ENCODE data around the gene NUBP2.

The NUBP2 gene

DNA sequence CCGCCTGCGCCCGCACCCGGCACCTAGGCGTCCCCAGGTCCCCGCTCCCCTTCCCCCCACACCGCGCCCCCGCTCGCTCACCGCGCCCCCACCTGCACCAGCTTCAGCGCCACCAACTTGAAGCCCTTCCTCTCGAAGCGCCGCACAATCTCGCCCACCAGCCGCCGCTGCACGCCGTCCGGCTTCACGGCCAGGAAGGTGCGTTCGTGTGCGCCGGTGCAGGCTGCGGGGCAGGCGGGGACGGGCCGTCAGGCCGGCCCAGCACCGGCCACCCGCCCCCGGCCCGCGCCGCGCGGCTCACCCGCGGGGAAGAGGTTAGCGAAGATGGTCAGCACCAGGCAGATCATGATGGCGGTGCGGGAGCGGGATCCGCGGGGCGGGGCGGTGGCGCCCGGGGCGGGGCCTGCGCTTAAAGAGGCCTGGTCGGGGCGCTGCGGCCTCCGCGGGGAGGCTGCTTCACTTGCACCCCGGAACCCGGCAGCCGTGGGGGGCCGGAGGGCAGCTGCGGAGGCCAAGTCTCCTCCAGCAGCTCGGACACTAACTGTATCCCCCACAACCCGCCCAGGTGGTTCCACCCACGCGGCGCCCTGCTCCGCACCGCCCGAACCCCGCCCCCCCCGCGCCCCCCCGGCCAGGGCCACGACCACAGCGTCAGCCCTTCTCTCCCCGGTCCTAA is 11.4 kb upstream of the NUBP2 start, which contains the start of gene NME3:
Gene NME3 (minus strand): TSS at position 356 of the 676 bp plus-strand sequence. CDS start 9 bp downstream, at position 347.
- peak in 3 of 4 experiments; percentile 64 to 76 (median 76) for DNase-seq (ENCODE audit: low read depth in 4 of 4, low spot score in 1 of 4)

DNA sequence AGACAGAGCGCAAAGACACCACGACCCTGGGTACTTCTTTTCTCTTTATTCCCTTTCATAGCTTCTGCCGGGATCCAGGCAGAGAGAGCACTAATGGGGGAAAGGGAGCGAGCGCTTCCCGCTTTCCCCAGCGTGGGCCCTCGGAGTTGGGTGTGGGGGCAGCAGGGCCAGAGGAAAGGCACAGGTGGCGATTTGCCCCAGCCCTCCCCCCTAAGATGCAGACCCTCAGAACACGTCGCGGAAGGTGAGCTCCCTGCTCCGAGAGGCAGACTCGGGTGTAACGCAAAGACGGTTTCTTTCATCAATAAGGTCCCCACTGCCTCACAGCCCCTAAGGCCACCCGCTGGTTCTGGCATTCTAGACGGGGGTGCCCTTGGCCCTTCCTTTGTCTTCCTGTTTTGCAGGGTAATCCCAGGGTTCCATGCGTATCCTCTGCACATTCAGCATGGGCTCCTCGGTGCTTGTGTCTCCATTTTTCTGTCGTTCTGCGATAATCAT is 10.8 kb upstream of the NUBP2 start:
- no peak for DNase-seq (ENCODE audit: low read depth in 4 of 4, low spot score in 1 of 4)

DNA sequence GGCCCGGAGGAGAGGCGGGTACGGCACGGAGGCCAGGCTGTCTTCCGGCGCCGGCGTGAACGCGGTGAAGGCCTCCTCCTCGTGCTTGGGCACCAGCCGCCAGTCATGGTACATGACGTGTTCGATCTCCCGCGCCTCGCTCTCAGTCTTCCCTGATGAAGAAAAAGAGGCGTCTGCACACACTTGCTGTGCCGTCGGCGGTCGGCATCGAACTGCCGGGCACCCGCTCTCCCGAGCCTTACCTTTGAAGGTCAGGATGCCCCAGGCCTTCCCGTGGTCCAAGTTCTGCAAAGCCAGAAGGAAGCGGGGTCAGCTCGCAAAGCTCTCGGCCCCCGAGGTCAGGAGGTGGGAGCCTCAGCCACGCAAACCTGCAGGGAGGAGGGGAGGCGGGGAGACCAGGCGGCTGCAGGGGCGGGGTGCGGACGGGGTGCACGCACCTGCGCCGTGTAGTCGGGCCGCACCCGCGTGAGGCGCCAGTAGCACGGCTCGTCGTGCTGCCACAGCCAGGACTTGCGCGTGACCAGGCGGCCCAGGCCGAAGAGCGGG is 10.3 kb upstream of the NUBP2 start, which contains the start of gene EME2:
Gene EME2 (plus strand): TSS at position 449 of the 546 bp plus-strand sequence. CDS start 418 bp downstream, outside the sequence.
- DNase-seq (ENCODE audit: low read depth in 4 of 4, low spot score in 1 of 4), result peak in 2 of 4 experiments; percentile 39 to 43

DNA sequence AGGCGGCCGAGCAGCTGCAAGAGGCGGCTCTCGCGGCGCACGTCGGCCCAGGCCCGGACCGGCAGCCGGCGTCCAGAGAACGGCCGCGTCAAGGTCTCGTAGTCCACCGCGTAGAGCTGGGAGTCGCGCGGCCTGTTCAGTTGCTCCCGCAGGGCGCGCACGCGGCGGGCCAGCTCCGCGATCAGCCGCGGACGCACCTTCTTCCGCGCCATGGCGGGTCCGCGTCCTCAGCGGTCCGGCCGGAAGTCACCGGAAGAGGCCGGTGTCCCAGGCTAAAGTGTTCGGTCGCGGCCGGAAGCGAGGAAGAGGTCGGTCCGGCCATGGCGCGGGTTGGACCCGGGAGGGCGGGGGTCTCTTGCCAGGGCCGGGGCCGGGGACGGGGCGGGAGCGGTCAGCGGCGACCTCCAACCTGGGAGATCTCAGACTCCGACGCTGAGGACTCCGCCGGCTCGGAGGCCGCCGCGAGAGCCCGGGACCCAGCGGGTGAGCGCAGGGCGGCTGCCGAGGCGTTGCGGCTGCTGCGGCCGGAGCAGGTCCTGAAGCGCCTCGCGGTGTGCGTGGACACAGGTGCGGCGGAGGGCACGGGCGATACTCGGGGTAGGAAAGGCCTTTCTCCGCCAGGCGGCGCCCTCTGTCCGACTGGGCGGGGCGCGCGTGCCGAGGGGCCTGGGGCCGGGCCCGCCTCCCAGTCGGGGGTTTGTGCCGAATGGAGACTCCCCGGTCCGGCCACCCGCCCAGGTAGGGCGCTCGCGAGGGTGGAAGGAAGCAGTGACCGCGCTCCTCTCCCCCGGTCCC is 9.7 kb upstream of the NUBP2 start, which contains the start of gene MRPS34:
Gene MRPS34 (minus strand): TSS at position 227 of the 795 bp plus-strand sequence. CDS start 15 bp downstream, at position 212.
- peak; percentile 59 to 77 (median 67) for DNase-seq (ENCODE audit: low read depth in 4 of 4, low spot score in 1 of 4)

DNA sequence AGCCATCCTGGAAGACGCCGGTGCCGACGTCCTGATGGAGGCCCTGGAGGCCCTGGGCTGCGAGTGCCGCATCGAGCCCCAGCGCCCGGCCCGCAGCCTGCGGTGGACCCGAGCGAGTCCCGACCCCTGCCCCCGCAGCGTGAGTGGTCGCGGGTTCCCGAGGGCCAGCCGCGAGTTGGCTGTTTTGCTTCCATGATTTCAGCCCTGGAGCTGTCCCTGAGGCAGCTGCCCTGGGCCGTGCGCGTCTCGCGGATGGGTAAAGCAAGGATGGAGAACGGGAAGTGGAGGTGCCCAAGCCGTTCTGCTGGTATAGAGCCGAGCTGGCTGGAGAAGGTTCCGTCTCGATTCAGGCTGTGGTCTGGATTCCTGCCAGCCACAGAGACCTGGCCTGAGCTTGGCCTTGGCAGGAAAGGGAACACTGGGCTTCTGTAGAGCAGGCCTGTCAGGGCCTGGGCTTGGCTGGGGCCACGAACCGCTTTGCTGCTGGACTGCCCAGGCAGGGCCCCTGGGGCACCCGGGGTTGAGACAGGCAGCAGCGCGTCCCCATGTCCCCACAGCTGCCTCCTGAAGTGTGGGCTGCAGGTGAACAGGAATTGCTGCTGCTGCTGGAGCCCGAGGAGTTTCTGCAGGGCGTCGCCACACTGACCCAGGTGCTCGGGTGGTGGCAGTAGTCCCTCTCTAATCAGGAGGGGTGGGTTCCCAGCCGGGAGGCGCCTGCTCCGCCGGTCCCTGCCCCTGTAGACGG is 8.9 kb upstream of the NUBP2 start:
- no peak for DNase-seq (ENCODE audit: low read depth in 4 of 4, low spot score in 1 of 4)

DNA sequence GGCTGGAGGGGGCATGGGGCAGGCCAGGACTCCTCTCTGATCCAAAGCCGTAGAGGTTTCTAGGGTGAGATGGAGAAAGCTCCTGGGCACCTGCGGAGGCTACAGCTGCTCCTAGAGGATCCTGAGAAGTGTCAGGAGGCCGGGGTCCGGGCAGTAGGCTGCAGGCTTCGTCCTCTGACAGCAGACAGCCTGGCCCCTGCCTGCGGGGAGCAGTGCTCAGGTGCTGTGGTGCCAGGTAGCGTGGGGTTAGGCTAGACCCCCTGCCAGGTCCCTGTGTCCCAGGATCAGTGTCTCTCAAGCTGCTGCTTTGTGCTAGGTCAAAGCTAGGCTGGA is 8.3 kb upstream of the NUBP2 start:
- no peak for DNase-seq (ENCODE audit: low read depth in 4 of 4, low spot score in 1 of 4)

DNA sequence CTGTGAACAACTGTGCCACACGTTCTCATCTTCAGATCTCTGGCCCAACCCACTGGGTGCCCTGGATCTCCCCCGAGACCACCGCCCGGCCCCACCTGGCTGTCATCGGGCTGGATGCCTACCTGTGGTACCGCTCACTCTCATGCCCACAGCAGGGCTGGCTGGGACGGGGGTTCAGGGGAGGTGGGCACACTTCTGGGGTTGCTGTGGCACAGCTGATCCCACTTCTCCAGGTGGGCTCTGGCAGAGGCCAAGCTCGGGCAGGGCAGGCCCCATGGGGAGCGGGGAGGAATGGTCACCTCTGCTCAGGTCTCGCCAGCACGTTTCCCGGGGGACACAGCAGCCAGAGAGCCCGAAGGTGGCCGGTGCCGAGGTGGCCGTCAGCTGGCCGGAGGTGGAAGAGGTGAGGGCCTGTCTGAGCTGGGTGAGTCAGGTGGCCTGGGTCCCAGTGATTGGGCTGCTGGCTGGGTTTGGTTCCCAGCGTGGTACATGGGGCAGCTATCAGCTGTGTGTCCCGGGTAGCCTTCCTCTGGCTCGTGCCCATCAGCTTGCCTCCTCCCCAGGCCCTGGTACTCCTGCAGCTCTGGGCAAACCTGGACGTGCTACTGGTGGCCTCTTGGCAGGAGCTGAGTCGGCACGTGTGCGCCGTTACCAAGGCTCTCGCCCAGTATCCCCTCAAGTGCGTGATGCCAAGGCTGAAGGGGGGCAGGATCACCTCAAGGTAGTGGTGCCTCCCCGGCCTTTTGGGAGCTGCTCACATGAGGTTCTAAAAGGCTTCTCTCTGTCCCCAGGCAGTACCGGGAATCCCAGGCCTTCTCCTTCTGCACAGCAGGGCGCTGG is 7.5 kb upstream of the NUBP2 start:
- no peak for DNase-seq (ENCODE audit: low read depth in 4 of 4, low spot score in 1 of 4)

DNA sequence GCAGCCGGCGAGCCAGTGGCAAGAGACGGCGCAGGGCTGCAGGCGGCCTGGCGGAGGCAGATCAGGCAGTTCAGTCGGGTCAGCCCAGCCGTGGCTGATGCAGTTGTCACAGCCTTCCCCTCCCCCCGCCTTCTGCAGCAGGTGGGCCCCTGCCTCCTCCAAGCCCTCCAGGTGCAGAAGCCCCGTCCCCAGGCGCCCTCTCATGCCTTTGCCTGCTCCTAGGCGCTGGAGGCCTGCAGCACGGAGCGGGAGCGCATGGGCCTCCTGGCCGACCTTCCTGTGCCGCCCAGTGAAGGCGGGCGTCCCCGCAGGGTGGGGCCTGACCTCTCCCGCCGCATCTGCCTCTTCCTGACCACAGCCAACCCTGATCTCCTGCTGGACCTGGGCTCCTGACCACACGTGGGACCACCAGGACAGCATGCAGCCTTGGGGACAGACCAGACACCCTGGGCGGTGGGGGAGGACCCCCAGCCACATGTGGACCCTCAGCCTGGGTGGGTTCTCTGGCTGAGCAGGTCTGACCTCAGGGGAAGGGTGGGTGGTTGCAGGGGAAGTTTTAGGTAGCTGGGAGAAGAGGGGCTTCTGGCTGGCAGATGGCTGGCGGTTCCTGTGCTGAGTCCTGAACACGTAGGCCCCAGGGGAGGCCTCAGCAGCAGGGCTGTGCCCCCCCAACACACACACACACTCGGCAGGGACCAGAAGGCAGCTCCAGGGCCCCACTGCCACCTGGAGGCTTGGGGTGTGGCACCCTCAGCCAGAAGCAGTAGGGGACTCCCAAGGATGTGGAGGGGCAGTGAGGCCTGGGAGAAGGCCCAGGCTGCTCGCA is 6.7 kb upstream of the NUBP2 start:
- DNase-seq (ENCODE audit: low read depth in 4 of 4, low spot score in 1 of 4), result no peak

DNA sequence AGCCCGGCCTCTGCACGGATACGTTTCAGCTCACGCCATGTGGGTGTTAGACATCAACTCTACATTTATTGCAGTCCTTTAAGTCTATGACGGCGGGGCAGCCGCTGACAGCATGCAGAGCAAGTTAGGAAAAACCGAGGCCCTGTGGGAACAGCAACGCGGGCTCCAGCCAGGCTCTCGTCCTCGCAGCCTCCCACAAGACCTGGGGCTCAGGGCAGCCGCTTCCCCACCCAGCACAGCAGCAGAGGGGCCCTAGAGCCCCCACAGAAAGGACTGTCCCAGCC is 6.1 kb upstream of the NUBP2 start:
- DNase-seq (ENCODE audit: low read depth in 4 of 4, low spot score in 1 of 4), result no peak

DNA sequence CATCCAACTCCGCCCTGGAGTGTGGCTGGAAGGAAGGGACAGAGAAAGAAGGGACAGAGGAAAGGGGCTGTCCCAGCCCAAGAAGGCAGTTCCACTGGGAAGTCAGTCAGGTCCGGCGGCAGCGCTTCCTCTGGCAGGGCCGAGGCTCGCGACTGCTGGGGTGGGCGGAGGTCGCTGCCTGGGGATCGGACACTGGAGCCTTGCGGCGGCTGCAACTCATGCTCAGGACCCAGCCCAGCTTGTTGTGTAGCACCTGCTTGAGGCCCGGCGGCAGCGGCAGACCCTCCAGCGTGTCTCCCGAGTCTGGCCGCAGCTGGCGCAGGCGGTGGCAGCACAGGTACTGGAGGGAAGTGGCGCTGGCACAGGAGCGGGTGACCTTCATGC is 5.8 kb upstream of the NUBP2 start:
- no peak for DNase-seq (ENCODE audit: low read depth in 4 of 4, low spot score in 1 of 4)

DNA sequence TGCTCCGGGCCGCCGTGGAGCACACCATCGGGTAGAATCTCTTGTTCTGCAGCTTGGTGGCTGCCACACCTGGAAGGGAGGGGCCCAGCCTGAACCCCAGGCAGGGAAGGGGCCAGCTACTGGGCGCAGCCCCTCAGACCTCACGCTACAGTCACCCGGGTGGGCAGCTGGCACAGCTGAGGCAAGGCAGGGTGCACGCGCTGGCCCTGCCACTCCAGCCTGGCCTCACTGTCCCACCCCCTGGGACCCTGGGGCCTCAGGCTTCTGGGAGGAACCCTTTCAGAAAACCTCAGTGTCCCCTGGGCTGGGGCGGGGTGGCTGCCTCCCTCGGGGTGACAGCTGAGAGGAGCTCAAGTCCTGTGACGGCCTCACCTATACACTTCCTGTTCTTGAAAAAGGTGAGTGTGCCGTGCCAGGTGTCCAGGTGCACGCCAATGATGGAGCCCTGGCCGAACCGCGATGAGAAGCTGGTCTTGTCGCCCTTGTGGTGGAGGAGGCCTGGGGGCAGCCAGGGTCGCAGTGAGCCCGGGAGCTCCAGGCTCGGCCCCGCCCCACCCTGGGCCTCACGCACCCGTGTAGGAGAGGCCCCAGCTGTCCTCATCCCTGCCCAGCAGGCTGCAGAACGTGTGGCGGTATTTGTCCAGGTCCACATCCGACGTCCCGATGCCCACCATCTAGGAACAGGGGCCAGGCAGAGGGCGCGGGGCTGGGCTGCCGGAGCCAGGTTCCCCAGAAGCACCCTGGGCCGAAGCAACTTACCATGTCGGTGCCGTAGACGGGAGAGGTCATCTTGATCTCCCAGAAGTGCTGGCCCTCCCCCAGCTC is 5.2 kb upstream of the NUBP2 start:
- no peak for DNase-seq (ENCODE audit: low read depth in 4 of 4, low spot score in 1 of 4)

DNA sequence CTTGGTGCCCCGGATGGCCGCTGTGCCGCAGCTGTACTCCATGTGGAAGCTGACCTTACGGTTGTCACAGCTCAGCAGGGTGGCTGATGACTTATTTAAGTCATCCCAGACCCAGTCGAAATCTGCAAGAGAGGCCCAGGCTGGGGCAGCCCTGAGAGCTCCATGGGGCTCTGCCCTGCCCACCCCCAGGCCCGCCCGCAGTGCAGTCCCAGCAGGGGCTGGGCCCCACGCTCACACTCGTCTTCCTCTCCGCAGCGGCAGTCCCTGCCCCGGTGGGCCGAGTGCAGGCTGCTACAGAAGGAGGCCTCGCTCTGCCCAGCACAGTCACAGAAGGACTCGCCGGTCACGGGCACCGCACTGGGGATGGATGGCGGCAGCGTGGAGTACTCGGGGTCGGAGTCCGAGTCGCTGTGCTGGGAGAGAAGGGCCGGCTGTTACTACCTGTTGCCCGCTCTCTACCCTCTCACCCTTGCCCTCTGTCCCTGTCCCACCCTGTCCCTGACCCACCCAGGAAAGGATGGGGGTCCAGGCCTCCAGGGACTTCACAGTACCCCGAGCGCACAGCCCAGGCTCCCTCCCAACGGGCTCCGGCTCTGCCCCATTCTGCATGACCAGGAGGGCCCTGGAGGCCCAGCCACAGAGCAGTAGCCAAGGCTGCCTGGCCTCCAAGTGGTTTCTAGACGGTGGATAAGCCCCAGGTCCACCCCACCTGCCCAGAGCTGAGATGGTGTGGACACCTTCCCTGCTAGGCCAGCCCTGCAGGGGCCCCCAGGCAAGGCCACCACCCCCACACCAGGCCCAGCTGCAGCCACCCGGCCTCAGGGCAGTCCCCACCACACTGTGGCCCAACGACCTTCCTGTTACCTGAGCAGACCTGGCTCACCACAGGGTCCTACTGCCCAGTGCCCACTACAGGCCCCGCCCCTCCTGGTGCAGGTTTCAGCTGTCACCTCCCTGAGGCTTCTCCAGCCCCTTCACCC is 4.3 kb upstream of the NUBP2 start:
- no peak for DNase-seq (ENCODE audit: low read depth in 4 of 4, low spot score in 1 of 4)

DNA sequence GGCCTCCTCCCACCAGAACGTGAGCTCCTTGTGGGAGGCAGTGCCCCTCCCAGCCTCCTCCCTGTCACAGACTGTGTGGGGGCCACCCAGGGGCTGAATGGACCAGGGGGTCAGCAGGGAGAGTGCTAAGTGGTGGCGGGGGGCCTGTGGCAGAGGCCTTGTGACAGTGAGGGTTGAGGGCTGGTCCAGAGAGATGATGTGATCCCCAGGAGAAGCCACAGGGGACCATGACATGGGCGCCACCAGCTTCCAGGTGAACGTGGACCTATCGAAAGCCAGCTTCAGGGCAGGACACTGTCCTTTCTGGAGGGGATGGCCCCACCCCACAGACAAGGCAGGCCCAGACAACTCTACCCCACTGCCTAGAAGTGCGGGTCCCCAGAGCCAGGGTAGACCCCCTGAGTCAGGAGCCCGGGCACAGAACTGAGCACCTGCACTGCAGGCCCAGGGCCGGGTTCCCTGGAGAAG is 3.5 kb upstream of the NUBP2 start:
- DNase-seq (ENCODE audit: low read depth in 4 of 4, low spot score in 1 of 4), result no peak

DNA sequence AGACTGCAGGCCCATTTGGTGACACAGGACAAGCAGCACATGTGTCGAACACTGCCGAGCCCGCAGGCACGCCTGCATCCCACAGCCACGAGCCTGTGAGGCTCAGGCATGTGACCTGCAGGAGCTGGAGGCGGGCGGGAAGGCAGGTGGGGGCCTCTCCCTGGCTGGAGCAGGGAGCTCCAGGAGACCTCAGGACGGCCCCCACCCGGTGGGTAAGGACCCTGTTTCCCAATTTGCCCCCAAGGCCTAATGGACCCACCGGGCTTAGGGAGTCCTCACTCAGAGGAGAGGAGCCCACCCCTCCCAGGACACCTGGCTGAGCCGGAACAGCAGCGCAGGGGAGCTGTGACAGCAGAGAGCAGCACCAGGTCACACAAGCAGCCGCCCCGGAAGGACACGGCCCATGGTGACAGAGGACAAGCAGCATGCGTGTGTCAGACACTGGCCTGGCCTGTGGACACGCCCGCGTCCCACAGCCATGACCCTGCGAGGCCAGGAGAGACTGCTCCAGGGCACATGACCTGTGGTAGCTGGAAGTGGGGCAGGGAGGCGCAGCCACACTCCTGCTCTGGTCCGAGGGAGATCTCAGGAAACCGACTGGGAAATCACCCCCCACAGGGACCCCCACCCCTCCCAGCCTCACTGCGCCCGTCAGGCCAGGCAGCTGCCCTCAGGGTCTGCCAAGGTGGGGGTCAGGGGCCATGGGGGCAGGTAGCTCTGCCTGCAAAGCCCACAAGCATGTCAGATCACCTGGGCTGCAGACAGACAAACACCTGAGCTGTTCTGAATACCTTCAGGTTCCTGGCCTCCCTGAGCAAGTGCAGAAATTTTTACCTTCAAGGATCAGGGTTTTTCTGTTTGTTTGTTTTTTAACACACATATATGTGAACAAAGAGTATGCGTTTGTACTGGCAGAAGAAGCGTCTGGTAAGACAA is 2.8 kb upstream of the NUBP2 start:
- DNase-seq (ENCODE audit: low read depth in 4 of 4, low spot score in 1 of 4), result no peak

DNA sequence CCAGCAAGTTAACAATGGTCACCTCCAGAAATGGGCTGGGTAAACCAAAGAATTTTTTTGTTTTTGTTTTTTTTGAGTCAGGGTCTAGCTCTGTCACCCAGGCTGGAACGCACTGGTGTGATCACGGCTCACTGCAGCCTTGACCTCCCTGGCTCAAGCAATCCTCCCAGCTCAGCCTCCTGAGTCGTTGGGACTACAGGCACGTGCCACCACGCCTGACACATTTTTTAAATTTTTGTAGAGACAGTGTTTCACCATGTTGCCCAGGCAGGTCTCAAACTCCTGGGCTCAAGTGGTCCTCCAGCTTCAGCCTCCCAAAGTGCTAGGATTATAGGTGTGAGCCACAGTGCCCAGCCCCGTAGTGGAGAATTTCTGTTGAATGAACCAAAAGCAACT is 2.1 kb upstream of the NUBP2 start:
- no peak for DNase-seq (ENCODE audit: low read depth in 4 of 4, low spot score in 1 of 4)

DNA sequence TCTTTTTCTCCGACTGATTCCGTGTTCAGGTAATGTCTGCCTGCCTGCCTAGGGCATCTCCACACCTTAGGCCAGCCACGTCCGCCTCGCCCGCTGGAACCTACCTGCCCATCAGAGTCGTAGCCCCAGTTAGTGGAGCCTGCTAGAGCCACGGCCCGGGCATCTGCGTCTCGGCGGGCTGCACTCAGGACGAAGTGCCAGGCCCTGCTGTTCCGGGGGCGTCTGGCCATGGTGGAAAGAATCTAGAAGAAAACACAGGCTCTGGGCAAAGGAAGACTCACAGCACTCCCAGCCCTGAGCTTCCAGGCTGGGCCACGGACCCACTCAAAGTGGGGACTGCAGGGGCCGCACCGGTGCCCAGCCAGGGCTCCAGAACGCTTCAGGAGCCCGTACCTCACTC is 1.5 kb upstream of the NUBP2 start:
- DNase-seq (ENCODE audit: low read depth in 4 of 4, low spot score in 1 of 4), result no peak

All from stimulated activated CD4-positive, alpha-beta T cell treated with anti-CD3 and anti-CD28 coated beads, Interleukin-1b, Interleukin-23, amount 100 ng/mL, for 24 hours (primary cell).